Esophagus muscularis mucosa (tissue), 4 donors: ENCODE results near the gene DCHS2. TPM values are rescaled to one million over a fixed set of nuclear protein-coding genes. Genes with fewer than 3 reads are reported as not detected.

ENCODE experiments used
- DNase-seq: peaks from one replicate; pipeline ENCODE4 v3.0.0-alpha.2; 2017; ENCODE audit errors: extremely low spot score
- H3K27ac ChIP-seq, 4 donors: fragments of 200-600 bp; sonication (generic); replicated peaks in 1 of 4; 1 replicate in 3 of 4; 2 replicates in 1 of 4; pipeline ENCODE4 v1.5.1; 2016 to 2019; ENCODE audit warnings: mild to moderate bottlenecking in 1 of 4
- H3K27me3 ChIP-seq, 4 donors: fragments of 200-600 bp; sonication (generic); one replicate each; pipeline versions ENCODE4 v1.5.1 to v1.6.0; 2016 to 2019
- H3K36me3 ChIP-seq, 4 donors: fragments of 200-600 bp; sonication (generic); one replicate each; pipeline ENCODE4 v1.5.1; 2016 to 2019
- H3K4me1 ChIP-seq, 4 donors: fragments of 200-600 bp; sonication (generic); one replicate each; pipeline ENCODE4 v1.5.1; 2016 to 2019
- H3K4me3 ChIP-seq, 4 donors: fragments of 200-600 bp; sonication (generic); 1 replicate in 2 of 4; 2 replicates in 2 of 4; pipeline ENCODE4 v1.5.1; 2016 to 2019; ENCODE audit warnings: mild to moderate bottlenecking in 4 of 4, moderate library complexity in 1 of 4
- H3K9me3 ChIP-seq, 4 donors: fragments of 200-600 bp; sonication (generic); 1 replicate in 3 of 4; 2 replicates in 1 of 4; pipeline ENCODE4 v1.5.1; 2016 to 2019
- CTCF ChIP-seq, 3 experiments: fragments of 200-600 bp in 2 of 3; fragments of 450-650 bp in 1 of 3; sonication (generic) in 2 of 3; IDR thresholded peaks; one replicate each; pipeline ENCODE4 v1.5.1; 2017 to 2019; ENCODE audit warnings: antibody characterized with exemption in 3 of 3, mild to moderate bottlenecking in 2 of 3, moderate library complexity in 1 of 3
- EP300 ChIP-seq: sonication (generic); formaldehyde crosslinking; IDR thresholded peaks from one replicate; pipeline ENCODE4 v1.6.1; 2017; ENCODE audit warnings: antibody characterized with exemption
- POLR2A ChIP-seq: fragments of 450-650 bp; IDR thresholded peaks from one replicate; pipeline ENCODE4 v1.6.1; 2017; ENCODE audit warnings: antibody characterized with exemption, moderate library complexity, mild to moderate bottlenecking, low read depth
- POLR2AphosphoS5 ChIP-seq, 2 donors: sonication (generic); formaldehyde crosslinking; IDR thresholded peaks; one replicate each; pipeline ENCODE4 v1.6.1; 2017; ENCODE audit warnings: antibody characterized with exemption in 2 of 2
- WGBS: methylation state at CpG from one replicate; pipeline ENCODE4 v1.1.5; 2018; 5-methylcytosine and 5-hydroxymethylcytosine counted together
- intact Hi-C: fragments of 100-400 bp; cut with DNase I; formaldehyde crosslinking; loops from one replicate; pipeline ENCODE4 v1.15.1; 2023
- total RNA-seq, 4 donors: library from RNA; depleted of rRNA; stranded (reverse); fragments of >200 nt; gene quantifications; one replicate each; pipeline versions ENCODE4 v1.1.0 to v1.2.1, GENCODE V29; 2016

DCHS2 gene
- total RNA-seq, 4 donors from 2014 or later, result 2.7 to 5.8 (median 3.2) TPM

GRCh38 chr4:154332681-154333421, 158.7 kb downstream of the DCHS2 start:
- Histone ChIP-seq H3K9me3 (no peaks in the 10 kb centered on the region), H3K4me3 (peak overlapping the region; percentile 30 to 51 (median 40)), H3K4me1 (peaks cover 0 to 15% (median 13%) of the 10 kb centered on the region in 4 donors), H3K27me3 (peaks cover 0 to 26% (median 7%) of the 10 kb centered on the region in 4 donors), H3K36me3 (no peaks in the 10 kb centered on the region), H3K27ac (no peak overlapping the region)
- DNase-seq, result no peak
- 29% methylated on average over 29 of the region's 48 CpGs for WGBS
- no peak for TF ChIP-seq EP300
- peak in 1 of 2 donors; percentile 31 for TF ChIP-seq POLR2AphosphoS5 (IDR thresholded peaks at IDR 0.05)
- intact Hi-C loops, result no loop called here

DNA sequence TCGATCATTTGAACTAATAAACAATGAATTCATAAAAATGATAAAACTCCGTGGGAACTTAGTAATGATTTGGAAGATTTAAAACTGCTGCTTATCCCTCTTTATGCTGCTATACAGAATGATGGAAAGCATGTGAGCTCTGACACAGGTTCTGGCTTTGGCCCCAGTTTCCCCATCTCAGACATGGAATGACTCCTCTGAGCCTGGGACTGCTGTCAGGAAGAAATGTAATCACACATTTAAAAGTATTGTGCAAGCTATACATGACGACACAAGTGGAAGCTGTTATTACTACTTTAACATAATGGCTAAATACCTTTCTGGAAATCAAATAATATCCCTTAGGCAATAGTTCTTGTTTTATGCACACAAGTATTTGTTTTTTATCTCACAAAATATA, 161.7 kb downstream of the DCHS2 start:
- no peaks in the 10 kb centered on the region for H3K36me3 ChIP-seq
- peaks cover 0 to 26% (median 7%) of the 10 kb centered on the region in 4 donors for H3K27me3 ChIP-seq
- H3K9me3 ChIP-seq, result no peaks in the 10 kb centered on the region
- H3K4me3 ChIP-seq, result no peak overlapping the region
- intact Hi-C loops, result loop anchor here (5.0 kb wide), 1 partner anchor 177 kb away; no protein-coding TSS in a partner anchor
- H3K4me1 ChIP-seq, result peaks cover 0 to 15% (median 13%) of the 10 kb centered on the region in 4 donors
- TF ChIP-seq POLR2AphosphoS5 (IDR thresholded peaks at IDR 0.05), result peak in 1 of 2 donors; percentile 35
- TF ChIP-seq POLR2A, result no peak
- 44% methylated on average over 3 of the region's 3 CpGs for WGBS
- H3K27ac ChIP-seq, result peak overlapping the region in 1 of 4 donors; percentile 20
- no peak for DNase-seq

- Histone ChIP-seq H3K36me3 (no peaks in the 10 kb centered on the region), H3K9me3 (no peaks in the 10 kb centered on the region), H3K4me1 (peaks cover 0 to 15% (median 13%) of the 10 kb centered on the region in 4 donors), H3K27me3 (peaks cover 0 to 26% (median 7%) of the 10 kb centered on the region in 4 donors), H3K27ac (peak overlapping the region in 2 of 4 donors; percentile 20 to 55), H3K4me3 (no peak overlapping the region)
- WGBS, result 74% methylated on average over 11 of the region's 11 CpGs
- TF ChIP-seq EP300, result no peak
- no peak for TF ChIP-seq POLR2AphosphoS5 (IDR thresholded peaks at IDR 0.05)
- TF ChIP-seq CTCF (IDR thresholded peaks at IDR 0.05), result peak; percentile 25 to 46 (median 34)
- intact Hi-C loops, result loop anchor here (5.0 kb wide), 1 partner anchor 178 kb away; no protein-coding TSS in a partner anchor
- DNase-seq, result no peak
These were observed 162.2 kb downstream of the DCHS2 start for GRCh38 chr4:154329268-154329868.

DNA sequence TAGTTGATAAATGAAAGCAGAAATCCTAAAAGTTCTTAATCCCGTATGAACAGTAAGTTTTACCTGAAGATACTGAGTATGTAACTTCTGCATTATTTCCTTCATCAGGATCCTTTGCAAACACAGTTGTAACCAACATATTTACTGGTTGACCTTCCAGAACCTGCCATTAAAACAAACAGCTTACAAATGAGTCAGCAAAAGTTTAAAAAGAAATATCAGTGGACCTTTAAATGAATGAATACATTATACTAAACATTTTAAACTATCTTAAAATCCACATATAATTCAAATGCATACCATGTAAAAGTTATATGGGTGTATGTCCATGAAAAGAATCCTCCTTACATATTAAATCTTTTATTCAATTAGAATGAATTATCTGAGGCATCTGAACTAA, 163.6 kb downstream of the DCHS2 start:
- DNase-seq, result no peak
- H3K9me3 ChIP-seq, result no peaks in the 10 kb centered on the region
- H3K27me3 ChIP-seq, result peaks cover 0 to 23% (median 7%) of the 10 kb centered on the region in 4 donors
- H3K27ac ChIP-seq, result no peak overlapping the region
- WGBS, result 83% methylated on average over 1 of the region's 1 CpG
- peaks cover 0 to 12% (median 9%) of the 10 kb centered on the region in 4 donors for H3K4me1 ChIP-seq
- intact Hi-C loops, result loop anchor here (5.0 kb wide), 1 partner anchor 179 kb away; no protein-coding TSS in a partner anchor
- TF ChIP-seq CTCF (IDR thresholded peaks at IDR 0.05) (no peak), EP300 (no peak), POLR2AphosphoS5 (IDR thresholded peaks at IDR 0.05) (no peak), POLR2A (no peak)
- H3K36me3 ChIP-seq, result no peaks in the 10 kb centered on the region
- no peak overlapping the region for H3K4me3 ChIP-seq

GRCh38 chr4:154320521-154320920, 171.1 kb downstream of the DCHS2 start:
- intact Hi-C loops, result no loop called here
- 75% methylated on average over 6 of the region's 6 CpGs for WGBS
- Histone ChIP-seq H3K36me3 (no peaks in the 10 kb centered on the region), H3K4me3 (no peak overlapping the region), H3K4me1 (no peaks in the 10 kb centered on the region), H3K9me3 (peaks cover 0 to 5% (median 0%) of the 10 kb centered on the region in 4 donors), H3K27me3 (no peaks in the 10 kb centered on the region), H3K27ac (no peak overlapping the region)
- no peak for DNase-seq
- TF ChIP-seq EP300, result no peak
- no peak for TF ChIP-seq POLR2AphosphoS5 (IDR thresholded peaks at IDR 0.05)
- TF ChIP-seq CTCF (IDR thresholded peaks at IDR 0.05), result no peak
- no peak for TF ChIP-seq POLR2A
